ENCODE results near the gene CBX2.

Gene CBX2

DNA sequence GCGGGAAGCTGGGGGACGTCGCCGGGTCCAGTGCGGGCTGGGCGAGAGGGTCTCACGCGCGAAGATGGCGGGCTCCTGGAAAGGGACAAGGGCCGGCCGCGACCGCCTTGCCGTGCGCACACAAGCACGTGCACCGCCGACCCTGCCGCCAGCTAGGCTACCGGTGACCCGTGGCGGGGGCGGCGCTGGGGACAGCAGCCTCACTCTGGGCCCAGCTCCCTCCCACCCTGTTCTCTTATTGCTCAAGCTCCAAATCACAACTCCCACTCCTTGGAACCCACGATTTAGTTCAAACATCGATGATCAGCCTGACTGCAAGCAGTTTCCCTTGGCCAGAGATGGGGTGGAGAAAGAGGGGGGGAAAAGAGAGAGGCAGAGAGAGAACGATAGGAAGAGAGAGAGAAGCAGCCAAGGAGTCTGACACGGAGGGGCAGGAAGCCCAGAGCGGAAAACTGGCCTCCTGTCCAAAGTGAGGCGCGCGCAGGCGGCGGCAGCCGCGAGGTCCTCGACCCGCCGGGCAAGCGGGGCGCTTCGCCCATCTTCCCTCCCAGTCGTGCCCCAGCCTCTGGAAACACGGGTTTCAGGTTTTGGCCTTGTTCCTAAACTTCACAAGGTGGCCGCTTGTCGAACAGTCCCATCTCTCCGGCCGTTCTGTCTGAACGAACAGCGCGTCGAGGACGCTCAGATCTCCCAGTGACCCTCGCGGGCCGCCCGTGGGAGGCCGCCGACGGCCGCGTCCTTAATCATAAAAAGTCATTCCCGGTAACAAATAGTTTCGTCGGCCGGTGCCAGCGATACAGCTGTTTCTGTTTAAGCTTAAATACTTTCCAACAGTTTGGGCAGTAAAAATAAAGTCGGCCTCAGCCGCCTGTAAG, 20.6 kb downstream of the CBX2 start:
- no peak for DNase-seq (ENCODE audit: low read depth in 1 of 2, low spot score in 1 of 2)
- Histone ChIP-seq H3K27me3 (ENCODE audit: insufficient read depth, poor library complexity, severe bottlenecking) (peaks cover 57% of the 10 kb centered on the region), H3K27ac (replicated peaks) (no peak overlapping the region), H3K4me3 (replicated peaks; ENCODE audit: insufficient read depth, low read length) (no peak overlapping the region; the same call in 1 of the 2 replicates)
- TF ChIP-seq POLR2AphosphoS5 (IDR thresholded peaks at IDR 0.05; ENCODE audit: low read depth) (no peak), GABPA (IDR thresholded peaks at IDR 0.05; ENCODE audit: low read depth) (no peak)

DNA sequence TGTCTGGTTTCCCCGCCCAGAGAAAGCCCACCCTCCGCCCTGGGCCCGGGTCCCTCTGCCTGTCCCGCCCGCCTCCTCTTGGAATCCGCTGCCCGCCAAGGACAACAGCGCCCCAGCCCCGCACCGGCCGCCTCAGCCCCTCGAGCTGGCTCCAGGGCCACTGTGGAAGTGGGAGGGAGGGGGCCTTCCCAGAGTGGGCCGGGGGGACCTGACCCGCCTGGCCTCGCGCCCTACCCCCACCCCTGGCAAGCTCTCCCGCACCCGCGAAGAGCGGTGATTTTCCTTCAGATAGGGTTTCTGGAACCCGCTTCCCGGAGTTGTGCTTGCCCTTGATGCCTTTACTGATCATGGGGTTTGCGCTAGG, 21.2 kb downstream of the CBX2 start:
- H3K27me3 ChIP-seq (ENCODE audit: insufficient read depth, poor library complexity, severe bottlenecking) = peaks cover 63% of the 10 kb centered on the region
- TF ChIP-seq, protein P1, sequence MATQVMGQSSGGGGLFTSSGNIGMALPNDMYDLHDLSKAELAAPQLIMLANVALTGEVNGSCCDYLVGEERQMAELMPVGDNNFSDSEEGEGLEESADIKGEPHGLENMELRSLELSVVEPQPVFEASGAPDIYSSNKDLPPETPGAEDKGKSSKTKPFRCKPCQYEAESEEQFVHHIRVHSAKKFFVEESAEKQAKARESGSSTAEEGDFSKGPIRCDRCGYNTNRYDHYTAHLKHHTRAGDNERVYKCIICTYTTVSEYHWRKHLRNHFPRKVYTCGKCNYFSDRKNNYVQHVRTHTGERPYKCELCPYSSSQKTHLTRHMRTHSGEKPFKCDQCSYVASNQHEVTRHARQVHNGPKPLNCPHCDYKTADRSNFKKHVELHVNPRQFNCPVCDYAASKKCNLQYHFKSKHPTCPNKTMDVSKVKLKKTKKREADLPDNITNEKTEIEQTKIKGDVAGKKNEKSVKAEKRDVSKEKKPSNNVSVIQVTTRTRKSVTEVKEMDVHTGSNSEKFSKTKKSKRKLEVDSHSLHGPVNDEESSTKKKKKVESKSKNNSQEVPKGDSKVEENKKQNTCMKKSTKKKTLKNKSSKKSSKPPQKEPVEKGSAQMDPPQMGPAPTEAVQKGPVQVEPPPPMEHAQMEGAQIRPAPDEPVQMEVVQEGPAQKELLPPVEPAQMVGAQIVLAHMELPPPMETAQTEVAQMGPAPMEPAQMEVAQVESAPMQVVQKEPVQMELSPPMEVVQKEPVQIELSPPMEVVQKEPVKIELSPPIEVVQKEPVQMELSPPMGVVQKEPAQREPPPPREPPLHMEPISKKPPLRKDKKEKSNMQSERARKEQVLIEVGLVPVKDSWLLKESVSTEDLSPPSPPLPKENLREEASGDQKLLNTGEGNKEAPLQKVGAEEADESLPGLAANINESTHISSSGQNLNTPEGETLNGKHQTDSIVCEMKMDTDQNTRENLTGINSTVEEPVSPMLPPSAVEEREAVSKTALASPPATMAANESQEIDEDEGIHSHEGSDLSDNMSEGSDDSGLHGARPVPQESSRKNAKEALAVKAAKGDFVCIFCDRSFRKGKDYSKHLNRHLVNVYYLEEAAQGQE (IDR thresholded peaks at IDR 0.05; ENCODE audit: insufficient replicate concordance, low read depth) = no peak
- TF ChIP-seq, protein P2, sequence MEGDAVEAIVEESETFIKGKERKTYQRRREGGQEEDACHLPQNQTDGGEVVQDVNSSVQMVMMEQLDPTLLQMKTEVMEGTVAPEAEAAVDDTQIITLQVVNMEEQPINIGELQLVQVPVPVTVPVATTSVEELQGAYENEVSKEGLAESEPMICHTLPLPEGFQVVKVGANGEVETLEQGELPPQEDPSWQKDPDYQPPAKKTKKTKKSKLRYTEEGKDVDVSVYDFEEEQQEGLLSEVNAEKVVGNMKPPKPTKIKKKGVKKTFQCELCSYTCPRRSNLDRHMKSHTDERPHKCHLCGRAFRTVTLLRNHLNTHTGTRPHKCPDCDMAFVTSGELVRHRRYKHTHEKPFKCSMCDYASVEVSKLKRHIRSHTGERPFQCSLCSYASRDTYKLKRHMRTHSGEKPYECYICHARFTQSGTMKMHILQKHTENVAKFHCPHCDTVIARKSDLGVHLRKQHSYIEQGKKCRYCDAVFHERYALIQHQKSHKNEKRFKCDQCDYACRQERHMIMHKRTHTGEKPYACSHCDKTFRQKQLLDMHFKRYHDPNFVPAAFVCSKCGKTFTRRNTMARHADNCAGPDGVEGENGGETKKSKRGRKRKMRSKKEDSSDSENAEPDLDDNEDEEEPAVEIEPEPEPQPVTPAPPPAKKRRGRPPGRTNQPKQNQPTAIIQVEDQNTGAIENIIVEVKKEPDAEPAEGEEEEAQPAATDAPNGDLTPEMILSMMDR (IDR thresholded peaks at IDR 0.05; ENCODE audit: insufficient read depth, low read length) = no peak
- TF ChIP-seq GABPA (IDR thresholded peaks at IDR 0.05; ENCODE audit: low read depth) (no peak), SPI1 (IDR thresholded peaks at IDR 0.05; ENCODE audit: borderline replicate concordance, low read depth) (no peak), POLR2AphosphoS5 (IDR thresholded peaks at IDR 0.05; ENCODE audit: low read depth) (no peak)
- DNase-seq (ENCODE audit: low read depth in 1 of 2, low spot score in 1 of 2) = no peak
- H3K27ac ChIP-seq (replicated peaks) = no peak overlapping the region
- no peak overlapping the region for H3K4me3 ChIP-seq (replicated peaks; ENCODE audit: insufficient read depth, low read length)

DNA sequence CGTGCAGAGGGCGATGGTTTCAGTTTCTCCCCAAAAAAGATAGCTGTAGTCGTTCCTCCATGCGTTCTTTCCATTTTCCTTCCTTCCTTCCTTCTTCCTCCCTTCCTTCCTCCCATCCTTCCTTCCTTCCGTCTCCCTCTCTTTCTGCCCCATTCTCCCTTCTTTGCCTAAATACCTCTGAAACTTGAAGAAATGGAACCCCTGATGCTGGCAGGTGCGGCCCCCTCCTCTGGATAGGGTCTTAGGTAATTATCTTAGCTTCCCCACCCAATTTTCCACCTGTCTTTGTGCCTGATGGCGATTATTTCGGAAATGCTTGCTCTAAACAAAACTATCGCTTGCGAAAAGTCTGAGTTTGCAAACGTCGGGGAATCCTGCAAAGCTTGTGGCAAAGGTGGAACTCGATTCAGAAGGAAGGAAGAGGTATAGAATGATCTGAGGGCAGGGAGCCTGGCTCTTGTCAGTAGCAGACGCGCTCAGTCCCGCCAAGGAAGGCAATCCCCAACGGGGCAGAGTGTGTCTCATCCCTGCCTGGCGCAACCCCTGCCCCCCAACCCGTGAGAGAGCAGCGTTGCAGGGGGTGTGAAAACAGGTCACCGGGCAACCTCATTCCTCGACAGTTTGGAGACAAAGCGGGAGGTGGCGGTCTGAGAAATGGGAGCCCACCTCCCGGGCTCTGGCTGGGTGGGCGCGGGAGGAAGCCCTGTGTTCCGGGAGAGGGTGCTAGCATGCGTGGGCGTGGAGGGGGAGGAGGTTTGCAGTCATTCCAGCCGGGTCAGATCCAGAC, 21.8 kb downstream of the CBX2 start:
- no peak for DNase-seq (ENCODE audit: low read depth in 1 of 2, low spot score in 1 of 2)
- H3K4me3 ChIP-seq (replicated peaks; ENCODE audit: insufficient read depth, low read length) = no peak overlapping the region
- no peak for TF ChIP-seq SPI1 (IDR thresholded peaks at IDR 0.05; ENCODE audit: borderline replicate concordance, low read depth)
- no peak overlapping the region for H3K27ac ChIP-seq (replicated peaks)
- peaks cover 66% of the 10 kb centered on the region for H3K27me3 ChIP-seq (ENCODE audit: insufficient read depth, poor library complexity, severe bottlenecking)

DNA sequence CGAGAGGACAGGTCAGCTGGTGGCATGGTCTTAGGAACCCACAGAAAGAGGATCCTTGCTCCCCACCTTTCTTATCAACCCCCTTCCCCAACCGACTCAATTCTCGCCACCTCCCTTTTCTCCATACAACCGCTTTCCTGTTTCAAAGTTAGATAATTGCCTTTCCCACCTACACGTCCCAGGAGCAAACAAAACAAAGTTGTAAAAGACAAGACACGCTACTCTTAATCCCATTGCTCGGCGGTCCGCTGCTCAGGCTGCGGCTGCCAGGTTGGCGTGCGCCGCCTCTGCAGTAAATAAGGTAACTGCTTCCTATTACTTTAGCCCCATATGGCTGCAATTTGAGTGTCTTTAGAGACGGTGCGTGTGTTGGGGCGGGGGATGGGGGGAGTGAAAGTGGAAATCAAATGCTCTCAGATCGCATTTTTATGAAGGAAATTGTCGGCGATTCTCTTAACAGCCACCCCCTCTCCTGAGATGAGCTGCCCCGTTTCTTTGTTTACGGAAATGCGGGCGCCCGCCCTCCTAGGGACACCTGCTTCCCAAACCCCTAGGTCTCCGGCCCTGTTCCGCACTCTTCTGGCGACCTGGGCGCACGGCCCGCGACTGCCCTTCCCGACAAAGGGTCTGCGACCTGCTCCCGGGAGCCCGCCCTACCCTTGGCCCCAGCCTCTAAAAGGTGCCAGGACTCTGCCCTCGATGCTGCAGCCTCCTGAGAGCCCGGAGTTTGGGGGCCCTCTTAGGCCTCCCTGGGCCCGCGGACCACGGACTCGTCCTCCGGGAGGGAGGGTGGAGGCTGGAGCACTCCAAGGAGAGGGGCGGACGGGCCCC, 22.6 kb downstream of the CBX2 start:
- H3K4me3 ChIP-seq (replicated peaks; ENCODE audit: insufficient read depth, low read length) = peak overlapping the region; percentile 25
- no peak overlapping the region for H3K27ac ChIP-seq (replicated peaks)
- TF ChIP-seq, protein P2 (IDR thresholded peaks at IDR 0.05; ENCODE audit: insufficient read depth, low read length) = no peak
- TF ChIP-seq SPI1 (IDR thresholded peaks at IDR 0.05; ENCODE audit: borderline replicate concordance, low read depth) = no peak
- peaks cover 74% of the 10 kb centered on the region for H3K27me3 ChIP-seq (ENCODE audit: insufficient read depth, poor library complexity, severe bottlenecking)
- peak in 1 of 2 experiments; percentile 36 for DNase-seq (ENCODE audit: low read depth in 1 of 2, low spot score in 1 of 2)

All from HL-60 (cell line).